GM21576 (cell line): ENCODE data around the gene LYPD6B.

Experiments
- ATAC-seq: cut with Tn5 transposase; IDR thresholded peaks from one replicate; pipeline ENCODE4 v1.9.1; 2021; ENCODE audit warnings: mild to moderate bottlenecking, moderate library complexity; ENCODE audit not compliant: unreplicated experiment

The LYPD6B gene

GRCh38 chr2:149104221-149104620 is 65.7 kb downstream of the LYPD6B start:
- ATAC-seq = no peak

GRCh38 chr2:149112068-149112467 is 73.6 kb downstream of the LYPD6B start:
- ATAC-seq = no peak

- ATAC-seq = no peak
Measured at GRCh38 chr2:149112713-149113112, 74.2 kb downstream of the LYPD6B start.

- no peak for ATAC-seq
Measured at GRCh38 chr2:149115781-149116180, 77.3 kb downstream of the LYPD6B start.

- ATAC-seq = no peak
Measured at GRCh38 chr2:149119368-149119767, 80.9 kb downstream of the LYPD6B start.

GRCh38 chr2:149122516-149122915 is 84.0 kb downstream of the LYPD6B start:
- ATAC-seq = no peak

GRCh38 chr2:149125031-149125725 is 86.7 kb downstream of the LYPD6B start:
- no peak for ATAC-seq

GRCh38 chr2:149129433-149129832 is 90.9 kb downstream of the LYPD6B start:
- ATAC-seq = no peak

GRCh38 chr2:149132339-149132738 is 93.8 kb downstream of the LYPD6B start:
- no peak for ATAC-seq

- no peak for ATAC-seq
Measured at GRCh38 chr2:149132901-149133300, 94.4 kb downstream of the LYPD6B start.

- no peak for ATAC-seq
Measured at GRCh38 chr2:149134335-149134923, 95.9 kb downstream of the LYPD6B start.

- no peak for ATAC-seq
Measured at GRCh38 chr2:149136111-149136510, 97.6 kb downstream of the LYPD6B start.

GRCh38 chr2:149141046-149141445 is 102.5 kb downstream of the LYPD6B start:
- ATAC-seq = no peak

- ATAC-seq = no peak
Measured at GRCh38 chr2:149143734-149144133, 105.2 kb downstream of the LYPD6B start.

- ATAC-seq = peak; percentile 67
Measured at GRCh38 chr2:149145314-149146295, 107.1 kb downstream of the LYPD6B start.

GRCh38 chr2:149146876-149147275 is 108.4 kb downstream of the LYPD6B start:
- ATAC-seq = no peak

GRCh38 chr2:149148194-149149006 is 109.9 kb downstream of the LYPD6B start:
- no peak for ATAC-seq

- ATAC-seq = no peak
Measured at GRCh38 chr2:149149007-149149297, 110.5 kb downstream of the LYPD6B start.

GRCh38 chr2:149152469-149152953 is 114.0 kb downstream of the LYPD6B start:
- ATAC-seq = no peak

GRCh38 chr2:149155196-149155969 is 116.9 kb downstream of the LYPD6B start:
- no peak for ATAC-seq
